Effector memory CD8-positive, alpha-beta T cell (primary cell): Measurements from ENCODE around the gene SPPL3.
"Not testable (repeated sequence)": the region's sequence is repeated elsewhere in the genome, so short reads cannot be mapped to it uniquely, and the experiment has no call there.

Experiments used
- ATAC-seq: fragments of 150-1000 bp; cut with Tn5 transposase; replicated peaks from 2 replicates; pipeline ENCODE4 v1.10.0; 2021; ENCODE audit warnings: mild to moderate bottlenecking, moderate library complexity
- DNase-seq, 3 experiments: peaks; one replicate each; pipeline ENCODE4 v3.0.0; 2021
- H3K27ac Mint-ChIP-seq, 2 donors: one replicate each; pipeline ENCODE4 v1.8.0; 2022; ENCODE audit warnings: mild to moderate bottlenecking in 2 of 2, mixed read lengths in 2 of 2, moderate library complexity in 2 of 2
- H3K27me3 Mint-ChIP-seq, 2 donors: one replicate each; pipeline ENCODE4 v1.8.0; 2022; ENCODE audit warnings: mixed read lengths in 2 of 2
- H3K36me3 Mint-ChIP-seq: one replicate; pipeline ENCODE4 v1.8.0; 2022; ENCODE audit warnings: mild to moderate bottlenecking, moderate library complexity, mixed read lengths; ENCODE audit not compliant: insufficient read depth
- H3K4me1 Mint-ChIP-seq, 2 donors: one replicate each; pipeline ENCODE4 v1.8.0; 2022; ENCODE audit warnings: low read depth in 2 of 2, mixed read lengths in 2 of 2
- H3K4me3 Mint-ChIP-seq, 2 donors: one replicate each; pipeline ENCODE4 v1.8.0; 2022; ENCODE audit warnings: mild to moderate bottlenecking in 2 of 2, mixed read lengths in 2 of 2, moderate library complexity in 2 of 2
- H3K9me3 Mint-ChIP-seq, 2 donors: one replicate each; pipeline ENCODE4 v1.8.0; 2022; ENCODE audit warnings: mixed read lengths in 2 of 2
- total RNA-seq, 9 experiments: gene quantifications; one replicate each; lab custom pipeline; 2026; lab: John Stamatoyannopoulos, UW

The SPPL3 gene, protein sequence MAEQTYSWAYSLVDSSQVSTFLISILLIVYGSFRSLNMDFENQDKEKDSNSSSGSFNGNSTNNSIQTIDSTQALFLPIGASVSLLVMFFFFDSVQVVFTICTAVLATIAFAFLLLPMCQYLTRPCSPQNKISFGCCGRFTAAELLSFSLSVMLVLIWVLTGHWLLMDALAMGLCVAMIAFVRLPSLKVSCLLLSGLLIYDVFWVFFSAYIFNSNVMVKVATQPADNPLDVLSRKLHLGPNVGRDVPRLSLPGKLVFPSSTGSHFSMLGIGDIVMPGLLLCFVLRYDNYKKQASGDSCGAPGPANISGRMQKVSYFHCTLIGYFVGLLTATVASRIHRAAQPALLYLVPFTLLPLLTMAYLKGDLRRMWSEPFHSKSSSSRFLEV
- 23.5 to 50.4 (median 30.1) reads per million in 9 experiments for total RNA-seq

DNA sequence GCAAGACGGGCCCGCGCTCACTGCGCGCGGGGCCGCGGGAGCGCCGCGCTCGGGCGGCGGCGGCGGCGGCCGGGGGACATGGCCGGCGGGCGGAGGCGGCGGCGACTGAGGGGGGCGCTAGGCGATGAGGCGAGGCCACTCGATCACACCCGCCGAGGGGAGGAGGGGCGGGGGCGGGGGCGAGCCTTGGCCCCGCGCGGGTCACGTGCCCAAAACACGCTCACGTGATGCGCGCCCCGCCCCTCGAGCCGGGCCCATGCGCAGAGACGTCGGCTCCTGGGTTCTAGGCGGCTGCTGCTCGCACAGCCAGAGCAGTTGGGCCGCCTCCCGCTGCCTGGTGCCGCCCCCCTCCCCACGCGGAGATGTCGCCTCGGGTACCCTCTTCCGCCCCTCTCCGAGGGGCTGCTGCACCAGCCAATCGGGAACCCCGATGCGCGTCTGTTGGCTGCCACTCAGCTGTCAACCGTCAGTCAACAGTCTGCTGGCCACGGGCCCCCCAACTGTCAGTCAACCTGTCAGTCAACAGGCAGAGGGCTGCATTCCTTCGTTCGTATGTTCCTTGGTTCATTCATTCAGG, at the start of gene SPPL3:
Gene SPPL3 (minus strand): TSS at position 162 of the 577 bp plus-strand sequence. CDS start 491 bp downstream, outside the sequence.
- Mint-ChIP-seq H3K9me3 (no peaks in the 10 kb centered on the region), H3K27ac (peak within 1 kb of the TSS; percentile 89 to 93), H3K4me1 (peaks cover 25 to 28% of the 10 kb centered on the region in 2 donors), H3K36me3 (peaks cover 22% of the 10 kb centered on the region), H3K4me3 (peak within 1 kb of the TSS; percentile 91 to 96), H3K27me3 (no peaks in the 10 kb centered on the region)
- ATAC-seq (peak; percentile 78), DNase-seq (peak; percentile 88 to 91 (median 90))

DNA sequence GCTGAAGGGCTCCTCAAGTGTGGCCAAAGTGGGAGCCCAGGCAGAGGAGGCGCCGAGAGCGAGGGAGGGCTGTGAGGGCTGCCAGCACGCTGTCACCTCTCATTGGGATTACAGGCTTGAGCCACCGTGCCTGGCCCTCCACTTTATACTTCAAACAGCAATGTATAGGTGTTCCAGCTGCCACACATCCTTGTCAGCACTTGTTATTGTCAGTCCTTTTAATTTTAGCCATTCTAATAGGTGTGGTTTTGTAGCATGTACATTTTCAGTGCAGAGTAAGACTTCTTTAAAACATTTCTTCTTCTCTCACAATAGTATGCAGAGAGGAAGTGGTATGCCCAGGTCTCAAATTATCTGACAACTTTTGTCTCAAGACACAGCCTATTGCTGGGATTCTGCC, 46.6 kb upstream of the SPPL3 start:
- Mint-ChIP-seq H3K9me3 (no peaks in the 10 kb centered on the region), H3K27ac (no peak overlapping the region), H3K27me3 (no peaks in the 10 kb centered on the region), H3K4me3 (no peak overlapping the region), H3K4me1 (no peaks in the 10 kb centered on the region), H3K36me3 (no peaks in the 10 kb centered on the region)
- ATAC-seq (no peak), DNase-seq (no peak)

DNA sequence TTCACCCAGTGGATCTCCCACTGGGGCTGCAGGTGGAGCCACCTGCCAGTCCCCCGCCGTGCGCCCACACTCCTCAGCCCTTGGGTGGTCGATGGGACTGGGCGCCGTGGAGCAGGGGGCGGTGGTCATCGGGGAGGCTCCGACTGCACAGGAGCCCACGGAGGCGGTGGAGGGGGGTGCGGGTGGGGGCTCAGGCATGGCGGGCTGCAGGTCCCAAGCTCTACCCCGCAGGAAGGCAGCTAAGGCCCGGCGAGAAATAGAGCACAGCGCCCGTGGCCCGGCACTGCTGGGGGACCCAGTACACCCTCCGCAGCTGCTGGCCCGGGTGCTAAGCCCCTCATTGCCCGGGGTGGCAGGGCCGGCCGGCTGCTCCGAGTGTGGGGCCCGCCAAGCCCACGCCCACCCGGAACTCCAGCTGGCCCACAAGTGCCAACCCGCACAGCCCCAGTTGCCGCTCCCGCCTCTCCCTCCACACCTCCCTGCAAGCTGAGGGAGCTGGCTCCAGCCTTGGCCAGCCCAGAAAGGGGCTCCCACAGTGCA, 46.2 kb upstream of the SPPL3 start:
- H3K4me3 Mint-ChIP-seq, ATAC-seq, DNase-seq, H3K27me3 Mint-ChIP-seq, H3K36me3 Mint-ChIP-seq, H3K27ac Mint-ChIP-seq, H3K4me1 Mint-ChIP-seq, H3K9me3 Mint-ChIP-seq: not testable (repeated sequence)

DNA sequence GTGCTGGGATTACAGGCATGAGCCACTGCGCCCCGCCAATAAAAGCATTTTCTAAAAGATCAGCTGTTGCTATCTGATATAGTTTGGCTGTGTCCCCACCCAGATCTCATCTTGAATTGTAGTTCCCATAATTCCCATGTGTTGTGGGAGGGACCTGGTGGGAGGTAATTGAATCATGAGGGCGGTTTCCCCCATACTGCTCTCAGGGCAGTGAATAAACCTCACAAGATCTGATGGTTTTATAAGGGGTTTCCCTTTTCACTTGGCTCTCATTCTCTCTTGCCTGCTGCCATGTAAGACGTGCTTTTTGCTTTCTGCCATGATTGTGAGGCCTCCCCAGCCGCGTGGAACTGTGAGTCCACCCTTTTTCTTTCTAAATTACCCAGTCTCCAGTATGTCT, 41.4 kb upstream of the SPPL3 start:
- H3K27ac Mint-ChIP-seq, H3K4me1 Mint-ChIP-seq, H3K36me3 Mint-ChIP-seq, H3K4me3 Mint-ChIP-seq, ATAC-seq, H3K9me3 Mint-ChIP-seq, DNase-seq: not testable (repeated sequence)
- H3K27me3 Mint-ChIP-seq: peaks cover 0 to 13% of the 10 kb centered on the region in 2 donors

DNA sequence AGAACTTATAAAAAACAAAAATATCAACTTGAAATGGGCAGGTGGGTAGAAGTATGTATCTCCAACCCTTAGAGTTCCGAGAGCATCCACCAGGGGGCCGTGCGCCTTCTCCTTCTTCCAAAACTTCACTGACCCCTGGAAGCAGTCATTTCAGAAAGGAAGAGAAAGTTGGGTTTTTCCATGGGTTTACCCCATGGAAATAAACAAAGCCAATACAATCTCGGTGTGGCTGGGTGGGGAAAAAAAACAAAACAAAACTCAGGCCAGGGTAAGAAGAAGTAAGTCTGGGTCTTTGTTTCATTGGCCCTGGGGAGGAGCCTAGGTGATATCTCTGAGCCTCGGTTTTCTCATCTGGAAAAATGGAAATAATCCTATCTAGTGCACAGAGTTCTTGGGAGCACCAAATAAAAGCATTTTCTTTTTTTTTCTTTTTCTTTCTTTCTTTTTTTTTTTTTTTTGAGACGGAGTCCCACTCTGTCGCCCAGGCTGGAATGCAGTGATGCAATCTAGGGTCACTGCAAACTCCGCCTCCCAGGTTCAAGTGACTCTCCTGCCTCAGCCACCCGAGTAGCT, 40.6 kb upstream of the SPPL3 start:
- peaks cover 0 to 14% of the 10 kb centered on the region in 2 donors for H3K27me3 Mint-ChIP-seq
- H3K36me3 Mint-ChIP-seq: no peaks in the 10 kb centered on the region
- H3K27ac Mint-ChIP-seq: no peak overlapping the region
- DNase-seq (peak; percentile 49 to 60 (median 50)), ATAC-seq (peak; percentile 52)
- H3K9me3 Mint-ChIP-seq: no peaks in the 10 kb centered on the region
- no peak overlapping the region for H3K4me3 Mint-ChIP-seq
- H3K4me1 Mint-ChIP-seq: peaks cover 1 to 4% of the 10 kb centered on the region in 2 donors

DNA sequence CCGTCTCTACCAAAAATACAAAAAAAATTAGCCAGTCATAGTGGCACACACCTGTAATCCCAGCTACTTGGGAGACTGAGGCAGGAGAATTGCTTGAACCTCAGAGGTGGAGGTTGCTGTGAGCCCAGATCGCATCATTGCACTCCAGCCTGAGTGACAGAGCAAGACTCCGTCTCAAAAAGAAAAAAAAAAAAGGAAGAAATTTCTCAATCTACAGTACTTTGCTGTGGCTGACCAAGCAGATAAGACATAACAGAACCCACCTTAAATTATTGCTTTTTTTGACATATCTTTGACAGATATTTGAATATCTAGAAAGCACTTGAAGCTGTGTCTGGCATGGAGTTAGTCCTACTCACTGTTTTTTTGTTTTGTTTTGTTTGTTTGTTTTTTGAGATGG, 39.3 kb upstream of the SPPL3 start:
- Mint-ChIP-seq H3K9me3 (no peaks in the 10 kb centered on the region), H3K27me3 (peaks cover 5 to 22% of the 10 kb centered on the region in 2 donors), H3K4me1 (peaks cover 1 to 4% of the 10 kb centered on the region in 2 donors), H3K36me3 (no peaks in the 10 kb centered on the region), H3K27ac (no peak overlapping the region), H3K4me3 (no peak overlapping the region)
- ATAC-seq (no peak), DNase-seq (no peak)

DNA sequence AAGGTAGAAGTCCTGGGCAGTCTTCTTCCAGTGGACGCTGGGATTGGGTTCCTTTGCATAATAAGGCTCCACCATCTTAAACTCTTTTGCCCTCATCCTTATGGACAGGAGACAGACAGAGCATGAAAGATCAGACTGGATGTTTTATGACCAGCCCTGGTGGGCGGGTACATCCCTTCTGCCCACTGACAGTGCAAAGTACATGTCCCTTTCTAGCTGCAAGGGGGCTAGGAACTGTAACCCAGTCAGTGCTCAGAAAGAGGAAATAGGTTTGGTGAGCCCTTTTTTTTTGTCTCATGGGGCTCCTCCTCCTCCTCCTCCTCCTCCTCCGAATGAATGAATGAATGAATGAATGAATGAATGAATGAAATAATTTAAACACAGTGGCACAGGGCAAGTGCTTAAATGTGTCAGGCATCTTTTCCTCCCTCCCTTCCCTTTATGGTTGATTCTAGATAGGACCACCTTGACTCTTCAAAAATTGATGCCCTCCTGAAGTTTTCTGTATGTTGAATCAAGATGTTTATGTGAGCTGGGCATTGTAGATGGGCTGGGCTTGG, 37.8 kb upstream of the SPPL3 start:
- Mint-ChIP-seq H3K4me1 (peaks cover 1 to 4% of the 10 kb centered on the region in 2 donors), H3K27ac (no peak overlapping the region), H3K9me3 (no peaks in the 10 kb centered on the region), H3K4me3 (no peak overlapping the region), H3K36me3 (no peaks in the 10 kb centered on the region), H3K27me3 (peaks cover 20 to 33% of the 10 kb centered on the region in 2 donors)
- no peak for DNase-seq
- no peak for ATAC-seq

DNA sequence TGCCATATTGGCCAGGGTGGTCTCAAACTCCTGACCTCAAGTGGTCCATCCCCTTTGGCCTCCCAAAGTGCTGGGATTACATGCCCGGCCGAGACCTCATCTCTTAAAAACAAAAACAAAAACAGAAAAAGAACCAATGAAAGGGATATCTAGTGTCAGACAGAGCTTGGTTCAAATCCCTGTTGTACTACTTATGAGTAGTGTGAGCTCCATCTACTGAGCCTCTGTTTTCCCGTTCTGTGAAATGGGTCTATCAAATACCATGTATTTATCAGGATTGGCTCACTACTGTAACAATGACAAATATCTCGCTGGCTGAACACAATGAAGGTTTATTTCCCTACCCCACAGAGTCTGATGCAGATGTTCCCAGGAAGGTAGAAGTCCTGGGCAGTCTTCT, 37.3 kb upstream of the SPPL3 start:
- ATAC-seq (no peak), DNase-seq (no peak)
- H3K4me3 Mint-ChIP-seq: no peak overlapping the region
- H3K27ac Mint-ChIP-seq: no peak overlapping the region
- no peaks in the 10 kb centered on the region for H3K36me3 Mint-ChIP-seq
- no peaks in the 10 kb centered on the region for H3K9me3 Mint-ChIP-seq
- peaks cover 22 to 33% of the 10 kb centered on the region in 2 donors for H3K27me3 Mint-ChIP-seq
- H3K4me1 Mint-ChIP-seq: peaks cover 1 to 4% of the 10 kb centered on the region in 2 donors

DNA sequence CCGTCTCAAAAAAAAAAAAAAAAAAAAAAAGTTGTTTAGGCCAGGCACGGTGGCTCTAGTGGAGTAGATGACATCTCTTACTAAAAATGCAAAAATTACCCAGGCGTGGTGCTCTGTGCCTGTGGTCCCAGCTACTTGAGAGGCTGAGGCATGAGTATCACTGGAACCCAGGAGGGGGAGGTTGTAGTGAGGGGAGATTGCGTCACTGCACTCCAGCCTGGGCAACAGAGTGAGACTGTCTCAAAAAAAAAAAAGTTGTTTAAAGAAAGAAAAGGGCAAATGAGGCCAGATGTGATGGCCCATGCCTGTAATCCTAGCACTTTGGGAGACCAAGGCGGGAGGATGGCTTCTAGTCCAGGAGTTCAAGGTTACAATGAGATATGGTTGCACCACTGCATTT, 36.6 kb upstream of the SPPL3 start:
- Mint-ChIP-seq H3K36me3 (peaks cover 3% of the 10 kb centered on the region), H3K27ac (no peak overlapping the region), H3K27me3 (peaks cover 22 to 33% of the 10 kb centered on the region in 2 donors), H3K9me3 (no peaks in the 10 kb centered on the region), H3K4me3 (no peak overlapping the region), H3K4me1 (peaks cover 1 to 4% of the 10 kb centered on the region in 2 donors)
- ATAC-seq (no peak), DNase-seq (no peak)

DNA sequence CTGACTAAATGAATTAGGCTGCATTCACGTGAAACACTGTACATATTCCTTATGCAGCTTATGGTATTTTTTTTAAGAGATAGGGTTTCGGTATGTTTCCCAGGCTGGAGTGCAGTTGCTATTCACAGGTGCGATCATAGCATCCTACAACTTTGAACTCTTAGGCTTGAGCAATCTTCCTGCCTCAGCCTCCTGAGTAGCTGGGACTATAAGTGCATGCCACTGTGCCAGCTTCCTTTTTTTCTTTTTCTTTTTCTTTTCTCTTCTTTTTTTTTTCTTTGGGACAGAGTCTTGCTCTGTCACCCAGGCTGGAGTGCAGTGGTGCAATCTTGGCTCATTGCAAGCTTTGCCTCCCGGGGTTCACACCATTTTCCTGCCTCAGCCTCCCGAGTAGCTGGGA, 35.8 kb upstream of the SPPL3 start:
- Mint-ChIP-seq H3K4me1 (peaks cover 1 to 4% of the 10 kb centered on the region in 2 donors), H3K36me3 (peaks cover 3% of the 10 kb centered on the region), H3K27me3 (peaks cover 22 to 33% of the 10 kb centered on the region in 2 donors), H3K27ac (no peak overlapping the region), H3K9me3 (no peaks in the 10 kb centered on the region), H3K4me3 (no peak overlapping the region)
- ATAC-seq: no peak
- DNase-seq: no peak

DNA sequence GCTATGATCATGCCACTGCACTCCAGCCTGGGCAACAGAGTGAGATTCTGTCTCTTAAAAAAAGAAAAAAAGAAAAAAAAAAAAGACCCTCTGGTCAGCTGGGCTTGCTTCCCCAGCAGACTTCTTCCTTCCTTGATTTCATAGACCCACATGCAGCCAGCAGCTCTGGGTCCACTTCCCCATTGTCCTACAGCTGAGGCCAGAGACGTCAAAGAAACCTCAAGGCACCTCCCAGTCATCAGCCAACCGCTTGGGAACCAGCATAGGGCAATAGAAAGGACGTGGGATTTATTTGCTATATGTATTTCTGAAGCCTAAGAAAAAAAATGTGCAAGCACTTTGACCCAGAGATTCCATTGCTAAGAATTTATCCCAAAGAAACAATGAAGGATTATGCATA, 35.4 kb upstream of the SPPL3 start:
- no peak overlapping the region for H3K27ac Mint-ChIP-seq
- DNase-seq: no peak
- H3K4me3 Mint-ChIP-seq: no peak overlapping the region
- no peaks in the 10 kb centered on the region for H3K9me3 Mint-ChIP-seq
- peaks cover 0 to 1% of the 10 kb centered on the region in 2 donors for H3K4me1 Mint-ChIP-seq
- ATAC-seq: no peak
- peaks cover 22 to 33% of the 10 kb centered on the region in 2 donors for H3K27me3 Mint-ChIP-seq
- H3K36me3 Mint-ChIP-seq: peaks cover 3% of the 10 kb centered on the region

DNA sequence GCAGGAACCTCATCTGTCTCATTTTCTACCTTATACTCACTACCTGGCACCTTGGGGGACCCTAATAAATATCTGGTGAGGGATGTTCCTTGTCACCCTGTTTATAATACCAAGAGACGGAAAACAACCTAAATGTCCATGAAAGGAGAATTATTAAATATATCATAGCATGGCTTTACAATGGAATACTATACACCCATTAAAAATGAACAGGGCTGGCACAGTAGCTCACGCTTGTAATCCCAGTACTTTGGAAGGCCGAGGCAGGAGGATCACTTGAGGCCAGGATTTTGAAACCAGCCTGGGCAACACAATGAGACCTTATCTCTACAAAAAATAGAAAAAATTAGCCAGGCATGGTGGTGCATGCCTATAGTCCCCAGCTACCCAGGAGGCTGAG, 34.3 kb upstream of the SPPL3 start:
- ATAC-seq: no peak
- Mint-ChIP-seq H3K27me3 (peaks cover 22 to 33% of the 10 kb centered on the region in 2 donors), H3K27ac (no peak overlapping the region), H3K9me3 (no peaks in the 10 kb centered on the region), H3K4me1 (no peaks in the 10 kb centered on the region), H3K4me3 (no peak overlapping the region), H3K36me3 (peaks cover 3% of the 10 kb centered on the region)
- no peak for DNase-seq

DNA sequence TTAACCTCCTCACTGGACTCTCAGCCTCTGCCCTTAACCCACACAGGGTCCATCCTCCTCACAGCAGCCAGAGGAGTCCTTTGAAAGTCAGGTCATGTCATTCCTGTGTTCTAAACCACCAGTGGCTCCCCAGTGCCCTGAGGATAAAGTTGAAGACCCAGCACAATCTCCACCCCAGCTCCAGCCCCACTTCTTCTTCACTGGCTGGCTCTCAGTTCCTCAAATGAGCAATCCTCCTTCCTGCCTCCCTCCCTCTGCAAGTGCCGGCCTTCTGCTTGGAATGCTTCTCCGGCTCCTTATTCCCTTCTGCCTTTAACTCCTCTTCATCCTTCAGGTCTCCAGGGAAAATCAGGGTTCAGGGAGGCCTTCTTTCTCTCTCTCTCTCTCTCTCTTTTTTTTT, 32.0 kb upstream of the SPPL3 start:
- DNase-seq: no peak
- Mint-ChIP-seq H3K36me3 (peaks cover 3% of the 10 kb centered on the region), H3K4me1 (no peaks in the 10 kb centered on the region), H3K9me3 (no peaks in the 10 kb centered on the region), H3K27me3 (peaks cover 20 to 22% of the 10 kb centered on the region in 2 donors), H3K4me3 (peak overlapping the region in 1 of 2 donors; percentile 20), H3K27ac (no peak overlapping the region)
- no peak for ATAC-seq
